HEK293T (cell line): ENCODE results near the gene RXRB.

Experiments used
- CTCF ChIA-PET: fragments of 350-600 bp; formaldehyde crosslinking; extraction: SDS; loops from one replicate; lab custom pipeline; 2021; ENCODE audit warnings: antibody characterized with exemption, inconsistent platforms; lab: Yijun Ruan, JAX
- POLR2A ChIA-PET: fragments of 350-600 bp; formaldehyde crosslinking; extraction: SDS; loops from one replicate; lab custom pipeline; 2020; ENCODE audit warnings: antibody characterized with exemption, inconsistent platforms; lab: Yijun Ruan, JAX
- DNase-seq: peaks from one replicate; pipeline ENCODE4 v3.0.0; 2012; ENCODE audit warnings: mixed read lengths; ENCODE audit errors: extremely low spot score
- ARNT ChIP-seq: fragments of 450-650 bp; IDR thresholded peaks from 2 replicates; pipeline ENCODE4 v1.6.1; 2017; ENCODE audit warnings: mild to moderate bottlenecking
- BHLHE40 ChIP-seq: fragments of 450-650 bp; IDR thresholded peaks from 2 replicates; pipeline ENCODE4 v1.6.1; 2016; ENCODE audit warnings: mild to moderate bottlenecking, moderate library complexity, borderline replicate concordance
- CTBP1 ChIP-seq: fragments of 450-650 bp; IDR thresholded peaks from 2 replicates; pipeline ENCODE4 v1.6.1; 2016; ENCODE audit warnings: borderline replicate concordance
- ELF4 ChIP-seq: fragments of 450-650 bp; IDR thresholded peaks from 2 replicates; pipeline ENCODE4 v1.6.1; 2017; ENCODE audit warnings: antibody characterized with exemption
- FOXA1 ChIP-seq: fragments of 450-650 bp; IDR thresholded peaks from 2 replicates; pipeline ENCODE4 v1.6.1; 2016; ENCODE audit warnings: mild to moderate bottlenecking
- FOXK2 ChIP-seq: fragments of 450-650 bp; IDR thresholded peaks from 2 replicates; pipeline ENCODE4 v1.6.1; 2016; ENCODE audit warnings: mild to moderate bottlenecking
- FOXM1 ChIP-seq: fragments of 450-650 bp; IDR thresholded peaks from 2 replicates; pipeline ENCODE4 v1.6.1; 2017; ENCODE audit warnings: mild to moderate bottlenecking, borderline replicate concordance
- HDGF ChIP-seq: fragments of 450-650 bp; IDR thresholded peaks from 2 replicates; pipeline ENCODE4 v1.6.1; 2017; ENCODE audit warnings: antibody characterized with exemption, borderline replicate concordance
- L3MBTL2 ChIP-seq: fragments of 450-650 bp; conservative IDR thresholded peaks from 2 replicates; pipeline ENCODE4 v1.6.1; 2016; ENCODE audit warnings: mild to moderate bottlenecking
- LEF1 ChIP-seq: fragments of 450-650 bp; IDR thresholded peaks from 2 replicates; pipeline ENCODE4 v1.6.1; 2017; ENCODE audit warnings: mild to moderate bottlenecking, borderline replicate concordance
- NFRKB ChIP-seq: fragments of 450-650 bp; IDR thresholded peaks from 2 replicates; pipeline ENCODE4 v1.6.1; 2016; ENCODE audit warnings: mild to moderate bottlenecking, moderate library complexity
- SP1 ChIP-seq: fragments of 450-650 bp; IDR thresholded peaks from 2 replicates; pipeline ENCODE4 v1.6.1; 2017
- SUZ12 ChIP-seq: fragments of 450-650 bp; IDR thresholded peaks from 2 replicates; pipeline ENCODE4 v1.6.1; 2016; ENCODE audit warnings: mild to moderate bottlenecking
- TARDBP ChIP-seq: fragments of 450-650 bp; IDR thresholded peaks from 2 replicates; pipeline ENCODE4 v1.6.1; 2016
- ZNF384 ChIP-seq: fragments of 450-650 bp; IDR thresholded peaks from 2 replicates; pipeline ENCODE4 v1.6.1; 2016
- TF ChIP-seq, protein P1 (sequence below): fragments of 450-650 bp; IDR thresholded peaks from 2 replicates; pipeline ENCODE4 v1.6.1; 2016

The RXRB gene

GRCh38 chr6:33192671-33193602 lies 7.5 kb downstream of the RXRB start:
- TF ChIP-seq FOXA1 (no peak), SP1 (no peak), ELF4 (no peak)
- TF ChIP-seq, protein P1, sequence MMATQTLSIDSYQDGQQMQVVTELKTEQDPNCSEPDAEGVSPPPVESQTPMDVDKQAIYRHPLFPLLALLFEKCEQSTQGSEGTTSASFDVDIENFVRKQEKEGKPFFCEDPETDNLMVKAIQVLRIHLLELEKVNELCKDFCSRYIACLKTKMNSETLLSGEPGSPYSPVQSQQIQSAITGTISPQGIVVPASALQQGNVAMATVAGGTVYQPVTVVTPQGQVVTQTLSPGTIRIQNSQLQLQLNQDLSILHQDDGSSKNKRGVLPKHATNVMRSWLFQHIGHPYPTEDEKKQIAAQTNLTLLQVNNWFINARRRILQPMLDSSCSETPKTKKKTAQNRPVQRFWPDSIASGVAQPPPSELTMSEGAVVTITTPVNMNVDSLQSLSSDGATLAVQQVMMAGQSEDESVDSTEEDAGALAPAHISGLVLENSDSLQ = no peak
- POLR2A ChIA-PET = no interaction called here
- CTCF ChIA-PET = no interaction called here
- no peak for DNase-seq

- POLR2A ChIA-PET = no interaction called here
- CTCF ChIA-PET = no interaction called here
- DNase-seq = no peak
- no peak for TF ChIP-seq FOXM1
- TF ChIP-seq FOXA1 = no peak
- TF ChIP-seq ELF4 = no peak
- no peak for TF ChIP-seq NFRKB
- TF ChIP-seq ZNF384 = no peak
- no peak for TF ChIP-seq BHLHE40
- no peak for TF ChIP-seq ARNT
- no peak for TF ChIP-seq SP1
- TF ChIP-seq LEF1 = no peak
- no peak for TF ChIP-seq FOXK2
- no peak for TF ChIP-seq HDGF
- no peak for TF ChIP-seq L3MBTL2
- TF ChIP-seq SUZ12 = no peak
Measured at GRCh38 chr6:33192105-33192646, 8.3 kb downstream of the RXRB start, which contains the start of gene COL11A2. COL11A2 (minus strand) TSS chr6:33192467; CDS start chr6:33192240, 227 bp downstream.

GRCh38 chr6:33191383-33192104 lies 8.9 kb downstream of the RXRB start:
- ChIA-PET CTCF (no interaction called here), POLR2A (no interaction called here)
- no peak for DNase-seq
- no peak for TF ChIP-seq NFRKB

DNA sequence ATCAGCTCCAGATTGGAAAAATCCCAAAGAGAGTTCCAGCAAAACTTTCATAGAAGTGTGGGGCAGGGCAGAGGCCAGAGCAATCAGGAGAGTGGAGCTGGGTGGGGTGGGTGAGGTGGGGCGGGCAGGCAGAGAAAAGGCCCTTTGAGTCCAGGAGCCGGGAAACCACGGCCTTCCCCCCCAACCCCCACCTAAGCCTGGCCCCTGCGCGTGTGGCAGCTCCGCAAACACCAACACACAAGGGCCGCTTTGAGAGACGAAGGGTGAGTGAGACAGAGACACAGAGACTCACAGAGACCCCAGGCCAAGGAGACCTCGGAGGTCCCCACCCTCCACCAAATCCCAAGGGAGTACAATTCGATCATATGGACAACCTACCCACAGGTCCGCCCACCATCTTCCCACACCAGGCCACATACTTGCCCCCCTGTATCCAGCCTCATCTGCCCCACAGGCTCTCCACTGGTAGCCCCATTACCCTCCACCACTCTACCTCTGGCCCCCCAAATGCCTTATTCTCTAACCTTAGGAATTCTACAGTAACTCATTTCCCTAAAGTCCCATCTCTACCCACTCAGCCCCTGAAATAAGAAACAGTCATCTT lies 9.9 kb downstream of the RXRB start:
- ChIA-PET CTCF (interaction anchor here (0.7 kb wide), 1 partner anchor 43 kb away, joined by 3 read pairs; no protein-coding TSS in a partner anchor), POLR2A (interaction anchor here (1.4 kb wide), 1 partner anchor 17 kb away, joined by 3 read pairs; no protein-coding TSS in a partner anchor)
- TF ChIP-seq HDGF (no peak), SUZ12 (no peak), FOXK2 (no peak), FOXA1 (no peak), FOXM1 (no peak), TARDBP (no peak), CTBP1 (no peak), ZNF384 (no peak), L3MBTL2 (no peak), NFRKB (no peak), ELF4 (no peak), SP1 (no peak), LEF1 (no peak), ARNT (no peak), BHLHE40 (no peak)
- TF ChIP-seq, protein P1 = no peak
- no peak for DNase-seq

DNA sequence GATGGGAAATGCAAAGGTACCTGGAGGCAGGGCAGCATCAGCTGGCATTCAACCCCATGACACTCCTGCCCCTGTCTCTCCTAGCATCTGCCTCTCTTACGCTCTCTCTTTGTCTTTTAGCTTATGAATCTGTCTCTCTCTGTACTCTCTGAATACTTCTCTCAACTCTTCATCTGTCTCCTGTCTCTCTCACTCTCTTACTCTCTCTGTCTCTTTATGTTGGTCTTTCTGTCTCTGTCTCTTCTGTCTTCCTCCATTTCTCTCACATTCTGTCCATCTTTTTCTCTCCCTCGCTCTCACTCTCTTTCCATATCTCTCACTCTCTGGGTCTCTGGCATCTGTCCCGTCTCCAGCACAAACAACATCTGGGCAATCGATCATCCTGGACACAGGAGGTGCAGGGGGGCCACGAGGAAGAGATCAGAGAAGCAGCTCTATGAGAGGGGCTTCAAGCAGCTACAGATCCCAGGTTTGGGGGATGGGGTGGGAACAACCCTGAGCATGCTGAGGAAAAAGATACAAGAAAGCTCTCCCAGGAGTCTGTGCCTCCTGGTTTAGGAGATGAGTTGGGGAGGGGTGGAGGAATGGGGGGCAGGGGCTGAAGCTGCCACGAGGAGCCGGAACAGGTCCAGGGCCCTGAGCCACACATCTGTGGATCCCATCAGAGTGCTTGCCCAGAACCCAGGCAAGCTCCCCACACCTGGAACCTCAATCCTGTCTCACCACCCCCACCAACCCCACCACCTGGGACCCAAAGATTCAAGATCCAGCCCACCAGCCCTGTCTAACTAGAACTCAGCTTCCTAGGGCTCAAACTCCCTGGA lies 10.6 kb downstream of the RXRB start:
- ChIA-PET POLR2A (interaction anchor here (1.4 kb wide), 1 partner anchor 18 kb away, joined by 3 read pairs; no protein-coding TSS in a partner anchor), CTCF (interaction anchor here (0.7 kb wide), 1 partner anchor 42 kb away, joined by 3 read pairs; no protein-coding TSS in a partner anchor)
- no peak for DNase-seq
- TF ChIP-seq HDGF = no peak
- TF ChIP-seq FOXA1 = no peak
- TF ChIP-seq FOXM1 = no peak
- TF ChIP-seq ELF4 = no peak
- no peak for TF ChIP-seq L3MBTL2
- TF ChIP-seq SP1 = no peak
- no peak for TF ChIP-seq TARDBP
- TF ChIP-seq ARNT = no peak
- no peak for TF ChIP-seq ZNF384
- TF ChIP-seq LEF1 = no peak
- TF ChIP-seq FOXK2 = no peak
- TF ChIP-seq, protein P1 = no peak
- no peak for TF ChIP-seq BHLHE40
- TF ChIP-seq SUZ12 = no peak
